Measurements from ENCODE around the gene PSMD1. TPM values are rescaled to one million over a fixed set of nuclear protein-coding genes. Genes with fewer than 3 reads are reported as not detected.

The PSMD1 gene
- total RNA-seq, 3 donors from 2014 or later (not counting 1 experiment from before 2014, with no cell fraction given): 44.1 to 54.9 (median 49.7) TPM

- H3K27me3 ChIP-seq (ENCODE audit: control insufficient read depth, insufficient read depth, low read length): no peaks in the 10 kb centered on the region
- H3K27me3 Mint-ChIP-seq (ENCODE audit: low read depth in 2 of 2): no peaks in the 10 kb centered on the region
These were observed 154.8 kb downstream of the PSMD1 start for GRCh38 chr2:231211486-231211885.

DNA sequence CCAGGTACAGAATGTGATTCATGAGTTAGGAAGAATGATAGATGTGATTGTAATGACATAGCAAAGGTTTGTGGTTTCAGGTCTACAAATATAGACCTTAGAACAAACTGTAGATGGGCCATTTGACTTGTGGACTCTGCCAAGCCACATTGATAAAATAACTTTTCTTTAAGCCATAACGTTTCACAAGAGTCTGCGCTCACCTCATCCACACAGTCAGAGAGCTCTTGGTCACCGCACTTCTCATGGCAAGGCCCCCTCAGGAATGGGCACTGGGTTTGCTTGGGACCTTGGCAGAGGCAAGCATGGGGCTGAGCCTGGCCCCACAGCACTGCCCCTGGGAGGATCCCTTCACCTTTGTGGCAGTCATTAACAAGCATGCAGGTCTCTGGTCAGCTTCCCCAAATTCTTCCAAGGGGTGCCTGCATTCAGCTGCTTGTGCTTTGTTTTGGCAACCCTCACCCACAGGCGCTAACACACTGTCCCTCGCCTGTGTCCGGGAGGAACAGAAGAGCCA, 155.7 kb downstream of the PSMD1 start:
- no peak for DNase-seq
- no peak for ATAC-seq
- H3K4me3 Mint-ChIP-seq: no peak overlapping the region
- TF ChIP-seq, protein P1, sequence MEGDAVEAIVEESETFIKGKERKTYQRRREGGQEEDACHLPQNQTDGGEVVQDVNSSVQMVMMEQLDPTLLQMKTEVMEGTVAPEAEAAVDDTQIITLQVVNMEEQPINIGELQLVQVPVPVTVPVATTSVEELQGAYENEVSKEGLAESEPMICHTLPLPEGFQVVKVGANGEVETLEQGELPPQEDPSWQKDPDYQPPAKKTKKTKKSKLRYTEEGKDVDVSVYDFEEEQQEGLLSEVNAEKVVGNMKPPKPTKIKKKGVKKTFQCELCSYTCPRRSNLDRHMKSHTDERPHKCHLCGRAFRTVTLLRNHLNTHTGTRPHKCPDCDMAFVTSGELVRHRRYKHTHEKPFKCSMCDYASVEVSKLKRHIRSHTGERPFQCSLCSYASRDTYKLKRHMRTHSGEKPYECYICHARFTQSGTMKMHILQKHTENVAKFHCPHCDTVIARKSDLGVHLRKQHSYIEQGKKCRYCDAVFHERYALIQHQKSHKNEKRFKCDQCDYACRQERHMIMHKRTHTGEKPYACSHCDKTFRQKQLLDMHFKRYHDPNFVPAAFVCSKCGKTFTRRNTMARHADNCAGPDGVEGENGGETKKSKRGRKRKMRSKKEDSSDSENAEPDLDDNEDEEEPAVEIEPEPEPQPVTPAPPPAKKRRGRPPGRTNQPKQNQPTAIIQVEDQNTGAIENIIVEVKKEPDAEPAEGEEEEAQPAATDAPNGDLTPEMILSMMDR (IDR thresholded peaks at IDR 0.05): no peak
- Histone ChIP-seq H3K27me3 (ENCODE audit: control insufficient read depth, insufficient read depth, low read length) (no peaks in the 10 kb centered on the region), H3K27ac (ENCODE audit: low read length) (no peak overlapping the region), H3K4me3 (ENCODE audit: low read length) (no peak overlapping the region), H3K4me1 (ENCODE audit: control insufficient read depth, insufficient read depth, low read length) (no peaks in the 10 kb centered on the region), H3K36me3 (ENCODE audit: control insufficient read depth, insufficient read depth, low read length) (no peaks in the 10 kb centered on the region), H3K9me3 (ENCODE audit: control insufficient read depth, insufficient read depth, low read length) (no peaks in the 10 kb centered on the region)
- no peaks in the 10 kb centered on the region for H3K27me3 Mint-ChIP-seq (ENCODE audit: low read depth in 2 of 2)
- no peaks in the 10 kb centered on the region for H3K36me3 Mint-ChIP-seq
- 92% methylated on average over 6 of the region's 6 CpGs for WGBS (ENCODE audit: insufficient coverage)
- intact Hi-C loops (cut with micrococcal nuclease): no loop called here
- no peak overlapping the region for H3K27ac Mint-ChIP-seq
- no peaks in the 10 kb centered on the region for H3K4me1 Mint-ChIP-seq
- H3K9me3 Mint-ChIP-seq: no peaks in the 10 kb centered on the region

More at GRCh38 chr2:231211486-231211885, 154.8 kb downstream of the PSMD1 start:
- Histone ChIP-seq H3K27ac (ENCODE audit: low read length) (no peak overlapping the region), H3K4me3 (ENCODE audit: low read length) (no peak overlapping the region), H3K4me1 (ENCODE audit: control insufficient read depth, insufficient read depth, low read length) (no peaks in the 10 kb centered on the region), H3K36me3 (ENCODE audit: control insufficient read depth, insufficient read depth, low read length) (no peaks in the 10 kb centered on the region), H3K9me3 (ENCODE audit: control insufficient read depth, insufficient read depth, low read length) (no peaks in the 10 kb centered on the region)
- Mint-ChIP-seq H3K27ac (no peak overlapping the region), H3K4me3 (no peak overlapping the region), H3K36me3 (no peaks in the 10 kb centered on the region), H3K4me1 (no peaks in the 10 kb centered on the region), H3K9me3 (no peaks in the 10 kb centered on the region)
- WGBS (ENCODE audit: insufficient coverage): 83% methylated on average over 1 of the region's 2 CpGs
- intact Hi-C loops (cut with micrococcal nuclease): no loop called here
- TF ChIP-seq, protein P1 (IDR thresholded peaks at IDR 0.05): no peak
- DNase-seq (no peak), ATAC-seq (no peak)

DNA sequence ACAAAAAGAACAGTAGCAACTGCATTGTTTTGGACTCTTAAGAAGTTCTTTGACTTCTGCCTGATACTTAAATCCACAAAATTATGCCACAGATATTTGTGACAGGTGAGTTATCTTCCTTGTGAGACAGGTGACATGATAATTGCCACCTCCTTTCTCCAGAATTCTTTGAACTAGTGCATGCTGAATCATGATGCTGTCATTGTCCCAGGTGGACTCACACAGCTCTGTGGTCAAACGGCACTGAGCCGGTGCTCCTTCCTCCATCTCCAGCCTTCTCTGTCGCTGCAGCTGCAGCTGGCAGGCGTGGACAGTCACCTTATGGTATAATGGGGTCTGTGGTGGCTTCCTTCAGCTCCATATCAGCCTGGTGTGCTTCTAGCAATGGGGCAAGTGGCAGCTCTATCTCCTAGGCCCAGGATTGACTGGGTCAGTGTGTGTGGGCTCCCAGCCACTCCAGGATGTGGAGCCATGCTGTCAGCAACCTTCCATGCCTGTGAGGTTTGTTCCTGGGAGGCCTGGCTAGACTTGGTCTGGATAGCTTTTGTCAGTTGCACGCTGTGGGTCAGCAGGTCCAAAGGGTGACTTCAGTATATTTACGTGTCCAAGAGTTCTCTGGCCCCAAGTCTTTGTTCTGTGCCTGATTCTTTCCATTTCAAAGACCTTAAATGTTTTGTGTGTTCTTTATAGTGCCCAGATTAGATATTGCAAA, 157.4 kb downstream of the PSMD1 start:
- WGBS (ENCODE audit: insufficient coverage): 84% methylated on average over 6 of the region's 6 CpGs
- no peaks in the 10 kb centered on the region for H3K4me1 ChIP-seq (ENCODE audit: control insufficient read depth, insufficient read depth, low read length)
- TF ChIP-seq, protein P1 (IDR thresholded peaks at IDR 0.05): no peak
- no peaks in the 10 kb centered on the region for H3K9me3 Mint-ChIP-seq
- H3K27ac Mint-ChIP-seq: no peak overlapping the region
- intact Hi-C loops (cut with micrococcal nuclease): no loop called here
- no peaks in the 10 kb centered on the region for H3K27me3 ChIP-seq (ENCODE audit: control insufficient read depth, insufficient read depth, low read length)
- H3K4me3 Mint-ChIP-seq: no peak overlapping the region
- no peak for DNase-seq
- no peaks in the 10 kb centered on the region for H3K27me3 Mint-ChIP-seq (ENCODE audit: low read depth in 2 of 2)
- no peaks in the 10 kb centered on the region for H3K4me1 Mint-ChIP-seq
- H3K36me3 ChIP-seq (ENCODE audit: control insufficient read depth, insufficient read depth, low read length): no peaks in the 10 kb centered on the region
- H3K27ac ChIP-seq (ENCODE audit: low read length): no peak overlapping the region
- no peaks in the 10 kb centered on the region for H3K36me3 Mint-ChIP-seq
- ATAC-seq: no peak
- H3K9me3 ChIP-seq (ENCODE audit: control insufficient read depth, insufficient read depth, low read length): no peaks in the 10 kb centered on the region
- no peak overlapping the region for H3K4me3 ChIP-seq (ENCODE audit: low read length)

GRCh38 chr2:231218366-231218765, 161.7 kb downstream of the PSMD1 start:
- H3K27me3 Mint-ChIP-seq (ENCODE audit: low read depth in 2 of 2): no peaks in the 10 kb centered on the region
- H3K9me3 Mint-ChIP-seq: no peaks in the 10 kb centered on the region
- TF ChIP-seq, protein P1 (IDR thresholded peaks at IDR 0.05): no peak
- H3K27ac ChIP-seq (ENCODE audit: low read length): no peak overlapping the region
- DNase-seq (no peak), ATAC-seq (no peak)
- no peak overlapping the region for H3K4me3 Mint-ChIP-seq
- H3K4me1 ChIP-seq (ENCODE audit: control insufficient read depth, insufficient read depth, low read length): no peaks in the 10 kb centered on the region
- WGBS (ENCODE audit: insufficient coverage): 91% methylated on average over 3 of the region's 3 CpGs
- H3K36me3 Mint-ChIP-seq: no peaks in the 10 kb centered on the region
- H3K27me3 ChIP-seq (ENCODE audit: control insufficient read depth, insufficient read depth, low read length): no peaks in the 10 kb centered on the region
- H3K9me3 ChIP-seq (ENCODE audit: control insufficient read depth, insufficient read depth, low read length): no peaks in the 10 kb centered on the region
- H3K4me1 Mint-ChIP-seq: no peaks in the 10 kb centered on the region
- no peak overlapping the region for H3K4me3 ChIP-seq (ENCODE audit: low read length)
- intact Hi-C loops (cut with micrococcal nuclease): no loop called here
- no peaks in the 10 kb centered on the region for H3K36me3 ChIP-seq (ENCODE audit: control insufficient read depth, insufficient read depth, low read length)
- H3K27ac Mint-ChIP-seq: no peak overlapping the region

All from natural killer cell (primary cell).